SU-DHL-6 (cell line): ENCODE data around the gene DNM2.

ENCODE experiments used
- H2AFZ ChIP-seq: fragments of 200-600 bp; sonication (generic); 2 replicates; pipeline ENCODE4 v1.6.1; 2014; ENCODE audit warnings: low read depth, mild to moderate bottlenecking, moderate library complexity, mixed read lengths, antibody characterized with exemption, low read length; ENCODE audit not compliant: severe bottlenecking
- H3F3A ChIP-seq: fragments of 200-600 bp; shearing (Covaris generic); 2 replicates; pipeline ENCODE4 v1.6.0; 2016; ENCODE audit warnings: antibody characterized with exemption, mild to moderate bottlenecking; ENCODE audit not compliant: insufficient read depth
- H3K27ac ChIP-seq: fragments of 200-600 bp; sonication (generic); 2 replicates; pipeline ENCODE4 v1.5.1; 2016; ENCODE audit warnings: low read depth, mild to moderate bottlenecking, low read length, moderate library complexity, mixed read lengths
- H3K27me3 ChIP-seq: fragments of 200-600 bp; sonication (generic), shearing (Covaris generic); 2 replicates; pipeline ENCODE4 v1.6.0; 2014; ENCODE audit warnings: mild to moderate bottlenecking, low read length
- H3K36me3 ChIP-seq: fragments of 200-600 bp; sonication (generic); 2 replicates; pipeline ENCODE4 v1.6.1; 2014; ENCODE audit warnings: mild to moderate bottlenecking, low read length, mixed read lengths
- H3K4me2 ChIP-seq: fragments of 300-600, 200-600 bp; shearing (Covaris generic), sonication (generic); 2 replicates; pipeline ENCODE4 v1.6.0; 2014; ENCODE audit warnings: low read length, low read depth, mild to moderate bottlenecking; ENCODE audit not compliant: poor library complexity, severe bottlenecking
- H3K4me3 ChIP-seq: fragments of 200-600 bp; sonication (generic); 2 replicates; pipeline ENCODE4 v1.5.1; 2014; ENCODE audit warnings: antibody characterized with exemption, low read length, mild to moderate bottlenecking, mixed read lengths; ENCODE audit not compliant: insufficient read depth, poor library complexity, severe bottlenecking
- H3K79me2 ChIP-seq: fragments of 200-600 bp; sonication (generic); 2 replicates; pipeline ENCODE4 v1.6.1; 2014; ENCODE audit warnings: mild to moderate bottlenecking, low read length, moderate library complexity; ENCODE audit not compliant: insufficient read depth
- H3K9ac ChIP-seq: fragments of 200-600 bp; sonication (generic); 2 replicates; pipeline ENCODE4 v1.7.0; 2014; ENCODE audit warnings: mild to moderate bottlenecking, low read length
- H3K9me2 ChIP-seq: fragments of 200-600 bp; sonication (generic); replicated peaks from 2 replicates; pipeline ENCODE4 v1.6.1; 2014; ENCODE audit warnings: low read length; ENCODE audit not compliant: insufficient read depth
- H3K9me3 ChIP-seq: fragments of 200-600 bp; sonication (generic); 2 replicates; pipeline ENCODE4 v1.6.1; 2014; ENCODE audit warnings: low read length, mixed read lengths; ENCODE audit not compliant: insufficient read depth
- H4K20me1 ChIP-seq: fragments of 200-600 bp; sonication (generic); 2 replicates; pipeline ENCODE4 v1.6.1; 2014; ENCODE audit warnings: low read depth, mild to moderate bottlenecking, antibody characterized with exemption, low read length, moderate library complexity, mixed read lengths
- EZH2phosphoT487 ChIP-seq: fragments of 200-600 bp; sonication (generic), shearing (Covaris generic); conservative IDR thresholded peaks from 2 replicates; pipeline ENCODE4 v1.6.1; 2018; ENCODE audit warnings: mild to moderate bottlenecking, antibody characterized with exemption, low read length, moderate library complexity, mixed read lengths
- TF ChIP-seq, protein P1 (sequence below): fragments of 200-600 bp; sonication (generic); IDR thresholded peaks from one replicate; pipeline ENCODE4 v1.5.1; 2017; ENCODE audit warnings: antibody characterized with exemption, mild to moderate bottlenecking, low read length, moderate library complexity; ENCODE audit not compliant: insufficient read depth, poor library complexity, severe bottlenecking

DNM2 gene

DNA sequence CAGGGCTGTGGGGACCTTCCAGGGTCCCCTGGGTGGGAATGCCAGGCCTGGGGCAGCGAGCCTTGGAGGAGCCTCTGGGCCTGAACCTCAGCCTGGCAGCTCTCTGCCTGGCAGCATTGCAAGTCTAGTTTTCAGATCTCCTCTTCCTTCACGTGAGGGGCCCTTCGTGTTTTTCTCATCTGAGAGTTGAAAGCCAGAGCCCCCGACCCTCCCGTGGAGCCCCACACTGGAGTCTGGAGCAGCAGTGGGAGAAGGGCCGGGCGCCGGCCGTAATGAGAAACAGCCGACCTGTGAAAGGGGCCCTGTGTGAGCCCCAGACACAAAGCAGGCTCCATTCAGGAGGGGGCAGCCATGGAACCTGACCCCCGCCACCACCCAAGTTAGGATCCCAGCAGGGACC is 98.8 kb downstream of the DNM2 start:
- H3K79me2 ChIP-seq = no peaks in the 10 kb centered on the region
- no peaks in the 10 kb centered on the region for H3K9me2 ChIP-seq
- TF ChIP-seq, protein P1, sequence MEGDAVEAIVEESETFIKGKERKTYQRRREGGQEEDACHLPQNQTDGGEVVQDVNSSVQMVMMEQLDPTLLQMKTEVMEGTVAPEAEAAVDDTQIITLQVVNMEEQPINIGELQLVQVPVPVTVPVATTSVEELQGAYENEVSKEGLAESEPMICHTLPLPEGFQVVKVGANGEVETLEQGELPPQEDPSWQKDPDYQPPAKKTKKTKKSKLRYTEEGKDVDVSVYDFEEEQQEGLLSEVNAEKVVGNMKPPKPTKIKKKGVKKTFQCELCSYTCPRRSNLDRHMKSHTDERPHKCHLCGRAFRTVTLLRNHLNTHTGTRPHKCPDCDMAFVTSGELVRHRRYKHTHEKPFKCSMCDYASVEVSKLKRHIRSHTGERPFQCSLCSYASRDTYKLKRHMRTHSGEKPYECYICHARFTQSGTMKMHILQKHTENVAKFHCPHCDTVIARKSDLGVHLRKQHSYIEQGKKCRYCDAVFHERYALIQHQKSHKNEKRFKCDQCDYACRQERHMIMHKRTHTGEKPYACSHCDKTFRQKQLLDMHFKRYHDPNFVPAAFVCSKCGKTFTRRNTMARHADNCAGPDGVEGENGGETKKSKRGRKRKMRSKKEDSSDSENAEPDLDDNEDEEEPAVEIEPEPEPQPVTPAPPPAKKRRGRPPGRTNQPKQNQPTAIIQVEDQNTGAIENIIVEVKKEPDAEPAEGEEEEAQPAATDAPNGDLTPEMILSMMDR = no peak
- no peak for TF ChIP-seq EZH2phosphoT487
- H2AFZ ChIP-seq = no peak overlapping the region
- H3K9me3 ChIP-seq = no peaks in the 10 kb centered on the region
- H3K27me3 ChIP-seq = no peaks in the 10 kb centered on the region
- H3K9ac ChIP-seq = no peak overlapping the region
- H3K27ac ChIP-seq = no peak overlapping the region
- no peaks in the 10 kb centered on the region for H3K36me3 ChIP-seq
- no peaks in the 10 kb centered on the region for H4K20me1 ChIP-seq
- H3K4me3 ChIP-seq = no peak overlapping the region
- no peak overlapping the region for H3K4me2 ChIP-seq
- no peaks in the 10 kb centered on the region for H3F3A ChIP-seq

DNA sequence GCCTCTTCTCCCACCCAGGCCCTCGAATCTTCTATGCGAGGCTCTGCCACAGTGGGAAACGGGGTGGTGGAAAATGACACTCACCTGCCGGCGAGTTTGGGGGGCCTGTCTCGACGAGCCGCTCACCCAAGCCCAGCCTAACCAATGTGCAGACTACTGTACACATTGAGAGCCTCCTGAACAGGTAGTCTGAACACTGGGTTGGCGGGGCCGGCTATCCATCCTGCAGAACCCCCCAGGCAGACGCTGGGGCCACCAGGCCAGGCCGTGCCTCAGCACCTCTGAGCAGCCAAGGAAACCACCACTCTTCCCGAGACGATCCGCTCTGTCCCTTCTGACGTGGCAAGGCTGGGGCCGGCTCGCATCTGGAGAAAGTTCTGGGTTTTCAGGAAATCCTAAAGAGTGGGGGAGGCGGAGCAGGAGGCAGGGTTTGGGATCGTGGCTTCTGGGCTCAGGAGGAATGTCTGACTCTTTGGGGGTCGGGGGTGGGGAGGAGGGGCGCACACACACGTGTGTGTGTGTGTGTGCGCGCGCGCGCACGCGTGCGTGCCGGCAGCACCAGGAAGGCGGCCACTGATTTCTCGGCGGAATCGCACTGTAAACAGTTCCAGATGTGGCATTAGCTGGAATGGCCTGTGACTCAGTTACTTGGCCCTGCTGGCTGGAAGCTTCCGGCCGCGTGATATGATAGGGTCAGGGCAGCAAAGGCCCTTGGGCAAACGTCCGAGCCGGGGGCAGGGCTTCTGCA is 99.6 kb downstream of the DNM2 start:
- Histone ChIP-seq H3K4me2 (no peak overlapping the region), H3K27me3 (no peaks in the 10 kb centered on the region), H3K27ac (no peak overlapping the region), H3K9ac (no peak overlapping the region), H2AFZ (no peak overlapping the region), H3K4me3 (no peak overlapping the region), H3K9me2 (no peaks in the 10 kb centered on the region), H4K20me1 (no peaks in the 10 kb centered on the region), H3F3A (no peaks in the 10 kb centered on the region), H3K36me3 (no peaks in the 10 kb centered on the region), H3K9me3 (no peaks in the 10 kb centered on the region), H3K79me2 (no peaks in the 10 kb centered on the region)
- TF ChIP-seq EZH2phosphoT487 = no peak
- TF ChIP-seq, protein P1 = no peak

DNA sequence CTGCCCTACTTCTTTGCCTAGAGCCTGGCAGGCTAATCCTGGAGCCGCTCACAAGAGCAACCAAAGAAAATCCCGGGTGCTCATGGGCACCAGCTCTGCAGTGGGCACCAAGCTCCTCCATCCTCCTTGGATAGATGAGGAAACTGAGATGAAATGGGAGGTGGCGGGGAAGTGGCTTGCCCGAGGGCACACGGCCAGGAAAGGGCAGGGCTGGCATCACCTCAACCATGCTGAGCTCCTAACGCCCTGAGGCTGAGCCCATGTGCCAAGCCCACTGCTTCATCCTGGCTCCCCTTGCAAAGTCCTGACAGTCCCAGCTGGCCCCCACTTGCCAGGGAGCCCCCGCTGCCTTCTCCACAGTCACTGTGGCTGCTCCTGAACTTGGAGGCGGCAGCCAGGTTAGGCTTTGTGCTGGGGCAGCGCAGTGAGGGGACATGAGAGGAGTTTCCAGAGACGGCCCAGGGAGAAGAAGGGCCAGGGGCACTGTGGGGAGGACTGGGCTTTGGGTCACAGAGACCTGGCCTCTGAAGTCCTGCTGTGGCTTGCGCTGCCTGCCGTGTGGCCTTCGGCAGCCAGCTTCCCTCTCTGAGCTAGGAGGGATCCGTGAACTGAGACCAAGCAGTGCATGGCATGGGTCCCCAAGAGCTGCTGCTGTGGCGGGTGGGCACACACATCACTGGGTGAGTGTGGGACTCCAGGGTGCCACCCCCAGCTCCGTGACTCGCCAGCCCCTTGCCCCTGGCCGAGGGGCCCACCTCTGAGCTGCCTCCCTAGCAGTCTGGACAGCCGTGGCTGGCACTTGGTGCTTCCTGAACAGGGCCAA is 100.6 kb downstream of the DNM2 start:
- H4K20me1 ChIP-seq = no peaks in the 10 kb centered on the region
- H3K9me2 ChIP-seq = no peaks in the 10 kb centered on the region
- H3F3A ChIP-seq = no peaks in the 10 kb centered on the region
- no peak overlapping the region for H3K4me3 ChIP-seq
- H2AFZ ChIP-seq = no peak overlapping the region
- no peak overlapping the region for H3K27ac ChIP-seq
- H3K27me3 ChIP-seq = no peaks in the 10 kb centered on the region
- H3K36me3 ChIP-seq = no peaks in the 10 kb centered on the region
- H3K9ac ChIP-seq = no peak overlapping the region
- no peaks in the 10 kb centered on the region for H3K9me3 ChIP-seq
- no peaks in the 10 kb centered on the region for H3K79me2 ChIP-seq
- no peak overlapping the region for H3K4me2 ChIP-seq
- TF ChIP-seq EZH2phosphoT487 = no peak
- TF ChIP-seq, protein P1 = no peak
